HG02973 (cell line): ENCODE results near the gene DIAPH2.
"Not testable (repeated sequence)": the region's sequence is repeated elsewhere in the genome, so short reads cannot be mapped to it uniquely, and the experiment has no call there.

ENCODE experiments used
- ATAC-seq: cut with Tn5 transposase; IDR thresholded peaks from one replicate; pipeline ENCODE4 v1.9.1; 2021; ENCODE audit warnings: moderate library complexity; ENCODE audit not compliant: unreplicated experiment

Gene DIAPH2

DNA sequence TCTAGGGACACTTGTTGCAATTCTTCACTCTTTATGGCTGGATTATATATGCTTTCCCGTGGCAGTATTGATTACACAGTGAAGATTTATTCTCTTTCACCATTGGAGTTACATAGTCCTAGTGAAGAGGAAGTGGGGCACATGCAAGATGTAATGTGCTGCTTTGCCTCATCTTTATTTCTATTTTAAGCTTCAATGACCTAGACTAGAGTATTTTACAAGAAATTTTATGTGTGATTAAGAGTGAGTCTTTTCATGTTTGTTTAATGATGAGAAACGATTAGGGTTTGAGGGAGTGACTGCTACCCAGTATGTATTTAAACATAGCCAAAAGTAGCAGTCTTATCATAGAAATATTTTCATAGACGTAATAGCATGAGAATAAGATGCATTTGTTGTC lies 30.8 kb downstream of the DIAPH2 start:
- no peak for ATAC-seq

DNA sequence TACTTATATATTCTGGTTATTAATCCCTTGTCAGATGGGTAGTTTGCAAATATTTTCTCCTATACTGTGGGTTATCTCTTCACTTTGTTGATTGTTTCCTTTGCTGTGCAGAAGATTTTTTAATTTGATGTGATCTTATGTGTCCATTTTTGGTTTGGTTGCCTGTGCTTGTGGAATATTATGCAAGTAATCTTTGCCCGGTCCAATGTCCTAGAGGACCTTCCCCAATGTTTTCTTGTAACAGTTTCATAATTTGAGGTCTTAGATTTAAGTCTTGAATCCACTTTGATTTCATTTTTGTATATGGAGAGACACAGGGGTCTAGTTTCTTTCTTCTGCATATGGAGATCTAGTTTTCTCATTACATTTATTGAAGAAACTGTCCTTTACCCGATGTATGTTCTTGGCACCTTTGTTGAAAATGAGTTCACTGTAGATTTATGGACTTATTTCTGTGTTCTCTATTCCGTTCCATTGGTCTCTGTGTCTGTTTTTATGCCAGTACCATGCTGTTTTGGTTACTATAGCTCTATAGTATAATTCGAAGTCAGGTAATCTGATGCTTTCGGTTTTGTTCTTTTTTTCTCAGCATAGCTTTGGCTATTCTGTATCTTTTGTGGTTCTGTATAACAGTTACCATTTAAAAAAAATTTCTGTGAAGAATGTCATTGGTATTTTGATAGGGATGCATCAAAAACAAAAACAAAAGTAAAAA lies 34.7 kb downstream of the DIAPH2 start:
- no peak for ATAC-seq

DNA sequence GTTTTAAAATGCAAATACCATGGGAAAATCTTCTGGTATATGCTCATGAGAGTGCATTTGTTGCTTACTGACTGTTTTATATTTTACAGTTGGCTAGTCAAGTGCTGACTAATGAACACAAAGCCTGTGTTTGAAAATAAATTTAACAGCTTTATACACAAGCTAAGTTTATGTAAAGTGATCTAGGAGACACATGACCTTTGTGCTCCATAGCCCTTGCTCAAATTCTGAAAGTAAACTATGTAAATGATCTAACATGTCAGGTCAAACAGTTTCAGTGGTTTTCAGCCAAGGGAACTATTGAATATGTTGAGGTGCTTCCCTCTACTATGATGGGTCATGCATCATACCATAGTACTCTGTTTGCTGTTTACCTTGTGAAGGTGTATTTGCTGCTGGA lies 36.7 kb downstream of the DIAPH2 start:
- ATAC-seq = peak; percentile 100

DNA sequence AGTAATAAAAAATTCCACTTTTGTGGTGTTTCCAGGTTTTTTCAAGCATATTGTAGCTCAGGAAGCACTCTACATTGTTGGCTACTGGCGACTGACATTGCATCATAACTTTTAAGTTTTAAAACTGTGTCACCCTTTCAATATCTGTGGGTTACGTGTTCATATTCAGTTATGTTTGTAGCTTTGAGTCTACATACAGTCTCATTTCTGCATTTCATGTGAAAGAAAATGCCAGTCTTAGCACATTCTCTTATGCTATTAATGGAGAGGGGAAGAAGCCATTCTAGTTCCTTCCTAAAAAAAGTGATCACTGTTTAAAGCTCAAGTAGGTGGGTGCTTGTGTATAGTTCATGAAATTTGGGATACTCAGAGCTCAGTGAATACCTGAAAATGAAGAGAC lies 38.1 kb downstream of the DIAPH2 start:
- no peak for ATAC-seq

DNA sequence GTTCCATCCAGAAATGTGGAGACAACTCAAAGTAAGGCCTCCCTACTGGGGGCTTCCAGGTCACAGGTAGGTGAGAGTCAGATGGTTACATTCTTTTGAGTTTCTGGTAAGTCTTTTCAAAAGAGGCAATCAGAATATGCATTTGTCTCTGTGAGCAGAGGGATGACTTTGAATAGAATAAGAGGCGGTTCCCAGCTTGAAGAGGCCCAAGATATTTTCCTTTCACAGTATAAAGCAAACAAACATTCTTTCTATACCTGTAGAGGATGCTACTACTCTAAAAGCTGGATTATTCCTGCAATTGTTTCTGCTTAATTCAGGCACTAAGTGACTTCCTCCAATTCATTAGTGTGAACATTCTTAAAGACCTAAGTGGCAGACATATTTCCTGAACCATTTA lies 44.4 kb downstream of the DIAPH2 start:
- no peak for ATAC-seq

DNA sequence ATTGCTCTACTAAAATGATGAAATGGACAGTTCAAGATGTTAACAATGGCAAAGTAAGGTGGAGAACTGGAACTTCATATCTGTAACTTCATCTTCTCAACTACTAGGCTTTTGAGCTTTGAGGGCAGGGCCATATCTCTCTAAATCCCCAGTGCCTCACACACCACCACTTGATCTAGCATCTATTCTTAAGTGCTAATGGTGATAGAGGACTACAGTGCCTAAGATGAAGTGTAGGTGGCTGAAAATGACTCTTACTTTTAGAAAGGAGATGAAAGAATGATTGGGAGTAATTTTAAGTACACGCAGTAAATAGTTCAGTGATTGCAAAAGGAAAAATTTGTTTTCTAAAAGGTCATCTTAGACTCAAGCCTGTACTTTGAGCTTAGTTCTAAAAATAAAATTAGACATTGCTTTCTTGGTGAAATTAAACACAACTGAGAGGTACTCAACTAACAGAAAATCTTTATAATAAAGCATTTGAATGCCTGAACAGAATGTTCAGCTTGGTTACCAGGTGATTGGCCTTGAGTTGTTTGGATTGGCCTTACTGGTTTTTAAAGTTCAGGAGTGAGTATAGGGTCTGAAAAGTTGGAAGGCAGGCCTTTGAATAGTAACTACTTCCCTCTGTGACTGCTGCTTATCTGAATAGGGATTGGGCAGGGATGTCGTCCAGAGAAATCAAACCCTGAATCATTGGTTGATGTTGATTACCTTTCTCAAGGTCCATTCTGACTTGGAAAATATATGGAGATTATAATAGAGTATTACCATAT lies 45.4 kb downstream of the DIAPH2 start:
- ATAC-seq = no peak

DNA sequence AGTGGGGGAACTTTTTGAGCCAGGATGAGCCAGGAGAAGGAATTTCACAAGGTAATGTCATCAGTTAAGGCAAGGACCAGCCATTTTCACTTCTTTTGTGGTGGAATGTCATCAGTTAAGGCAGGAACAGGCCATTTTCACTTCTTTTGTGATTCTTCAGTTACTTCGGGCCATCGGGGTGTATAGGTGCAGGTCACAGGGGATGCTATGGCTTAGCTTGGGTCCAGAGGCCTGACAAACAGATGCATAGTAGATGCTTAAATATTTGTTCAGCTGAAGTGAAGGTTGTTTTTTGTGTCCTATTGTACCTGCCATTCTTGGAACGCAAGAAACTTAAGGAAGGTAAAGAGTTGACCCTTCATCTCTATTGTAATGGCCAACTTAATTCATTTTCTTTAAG lies 46.4 kb downstream of the DIAPH2 start:
- ATAC-seq = not testable (repeated sequence)

DNA sequence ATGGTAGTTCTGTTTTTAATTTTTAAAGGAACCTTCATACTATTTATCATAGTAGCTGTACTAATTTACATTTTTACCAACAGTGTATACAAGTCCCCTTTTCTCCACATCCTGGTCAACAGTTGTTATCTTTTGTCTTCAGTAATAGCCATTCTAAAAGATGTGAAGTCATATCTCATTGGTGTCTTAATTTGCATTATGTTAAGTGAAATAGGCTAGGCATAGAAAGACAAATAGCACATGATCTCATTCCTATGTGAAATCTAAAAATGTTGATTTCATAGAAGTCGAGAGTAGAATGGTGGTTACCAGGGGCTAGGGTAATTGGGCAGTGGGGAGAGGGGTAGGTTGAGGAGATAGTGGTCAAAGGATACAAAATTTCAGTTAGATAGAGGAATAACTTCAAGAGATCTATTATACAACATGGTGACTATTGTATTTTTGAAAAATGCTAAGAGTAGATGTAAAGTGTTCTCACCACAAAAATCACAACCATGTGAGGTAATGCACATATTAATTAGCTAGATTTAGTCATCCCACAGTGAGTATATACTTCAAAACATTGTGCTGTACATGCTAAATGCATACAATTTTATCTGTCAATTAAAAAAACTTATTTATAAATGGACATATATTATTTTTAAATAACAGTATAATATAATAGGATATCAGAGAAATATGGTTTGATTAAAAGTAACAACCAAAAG lies 58.9 kb downstream of the DIAPH2 start:
- no peak for ATAC-seq

DNA sequence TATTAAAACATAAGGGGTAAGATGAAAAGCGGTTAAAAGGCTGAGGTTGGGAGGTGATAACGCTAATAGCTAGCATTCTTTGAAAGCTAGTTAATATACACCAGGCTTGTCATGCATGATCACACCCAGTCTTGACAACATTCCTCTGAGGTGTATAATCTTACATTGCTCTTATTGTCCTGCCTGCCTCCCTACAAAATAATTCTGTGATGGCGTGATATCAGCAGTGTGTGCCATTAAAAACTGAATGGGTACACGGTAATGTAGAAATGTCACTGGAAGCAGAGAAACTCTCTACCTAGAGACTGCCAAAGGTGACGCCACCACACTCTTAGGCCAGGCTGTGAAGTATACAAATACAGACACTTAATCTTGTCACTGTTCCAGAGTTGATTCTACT lies 68.1 kb downstream of the DIAPH2 start:
- ATAC-seq = no peak

DNA sequence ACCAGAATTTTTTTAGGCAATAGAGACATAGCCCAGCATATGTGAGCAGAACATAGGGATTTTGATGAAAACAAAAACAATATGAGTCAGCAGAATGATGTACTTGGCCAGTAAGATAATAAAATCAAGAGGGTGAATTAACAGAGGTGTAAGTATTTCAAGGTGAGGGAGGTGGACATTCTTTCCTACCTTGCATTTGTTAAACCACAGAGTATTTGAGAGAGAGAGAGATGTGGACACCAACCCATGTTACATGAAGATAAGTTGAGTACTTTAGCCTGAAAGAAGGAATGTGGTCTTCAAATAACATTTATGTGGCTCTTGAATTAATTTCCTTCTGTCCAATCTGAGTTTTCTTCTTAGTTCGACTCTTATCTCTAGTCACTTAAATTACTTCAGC lies 68.6 kb downstream of the DIAPH2 start:
- ATAC-seq = no peak

DNA sequence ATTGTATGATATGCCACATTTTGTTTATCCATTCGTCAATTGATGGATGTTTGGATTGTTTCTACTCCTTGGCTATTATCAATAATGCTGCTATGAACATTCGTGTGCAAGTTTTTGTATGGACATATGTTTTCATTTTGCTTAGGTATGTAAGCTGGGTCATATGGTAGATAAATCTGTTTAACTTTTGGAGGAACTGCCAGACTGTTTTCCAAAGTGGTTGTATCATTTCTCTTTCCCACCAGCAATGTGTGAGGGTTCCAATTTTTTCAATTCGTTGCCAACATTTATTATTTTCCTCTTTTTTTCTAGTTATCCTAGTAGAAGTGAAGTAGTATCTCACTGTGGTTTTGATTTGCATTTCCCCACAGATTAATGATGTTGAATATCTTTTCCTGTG lies 71.8 kb downstream of the DIAPH2 start:
- ATAC-seq = no peak

DNA sequence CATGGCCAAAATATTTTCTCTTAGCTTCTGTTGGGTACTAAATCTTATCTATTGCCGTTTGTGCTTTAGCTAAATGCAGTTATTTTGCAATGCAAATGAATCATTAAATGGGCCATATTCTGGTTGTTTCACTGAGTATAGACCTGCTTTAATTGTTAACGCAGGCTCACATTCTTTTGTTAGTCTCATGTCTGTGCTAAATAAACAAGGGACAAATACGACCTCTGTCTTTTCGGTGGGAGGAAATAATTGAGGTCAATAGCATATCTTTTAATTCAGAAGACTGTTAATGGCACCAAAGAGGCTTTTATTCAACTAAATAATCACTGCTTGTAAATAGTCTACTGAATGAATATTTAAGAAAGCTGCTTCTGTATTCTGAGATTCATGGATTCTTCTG lies 76.9 kb downstream of the DIAPH2 start:
- ATAC-seq = no peak

DNA sequence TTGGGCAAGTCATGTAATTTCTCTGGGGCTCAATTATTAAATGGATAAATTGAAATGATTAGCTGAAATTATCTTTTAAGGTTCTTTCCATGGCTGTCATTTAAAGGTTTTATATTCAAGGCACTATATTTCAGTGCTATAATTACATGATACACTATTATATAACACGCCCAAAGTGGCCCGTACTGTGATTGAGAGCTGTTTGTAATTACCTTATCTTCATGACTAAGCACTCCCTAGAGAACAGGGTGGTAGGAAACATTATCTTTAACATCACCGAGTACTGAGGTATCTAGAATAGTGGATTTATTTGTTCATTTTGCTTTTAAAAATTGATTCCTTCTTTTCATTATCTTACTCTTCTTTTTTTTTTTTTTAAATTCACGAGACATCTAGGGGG lies 79.0 kb downstream of the DIAPH2 start:
- ATAC-seq = no peak

DNA sequence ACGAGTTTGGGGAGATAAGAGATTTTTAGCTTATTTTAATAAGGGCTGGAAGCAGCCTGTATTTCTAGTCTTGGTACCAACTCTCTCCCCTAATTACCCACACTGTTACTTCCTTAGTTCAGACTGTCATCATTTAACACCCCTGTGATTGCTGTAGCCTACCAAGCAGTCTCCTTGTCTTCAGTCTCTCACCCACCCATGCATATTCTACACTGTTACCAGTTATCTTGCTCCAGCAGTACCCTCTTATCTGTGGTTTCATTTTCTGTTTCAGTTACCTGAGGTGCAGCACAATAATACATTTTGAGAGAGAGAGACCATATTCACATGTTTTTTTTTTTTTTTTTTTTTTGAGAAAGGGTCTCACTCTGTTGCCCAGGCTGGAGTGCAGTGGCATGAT lies 80.2 kb downstream of the DIAPH2 start:
- ATAC-seq = no peak

DNA sequence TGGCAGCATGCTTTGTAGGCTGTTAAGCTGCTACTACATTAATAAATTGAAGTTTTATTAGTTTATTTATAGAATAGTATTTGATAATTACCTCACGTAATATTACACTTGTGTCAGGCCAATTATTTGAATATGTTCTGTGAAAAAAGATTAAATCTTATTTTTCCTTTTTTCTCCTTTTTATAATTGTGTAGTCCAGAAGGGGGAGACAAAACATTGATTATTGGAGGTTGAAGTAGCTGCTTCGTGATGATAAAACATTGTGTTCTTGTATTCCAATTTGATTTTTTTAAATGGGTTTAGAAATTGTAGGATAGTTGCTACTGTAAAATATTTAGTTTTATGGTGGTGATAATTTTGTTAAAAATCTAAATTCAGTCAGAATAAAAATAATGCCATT lies 85.7 kb downstream of the DIAPH2 start:
- no peak for ATAC-seq

DNA sequence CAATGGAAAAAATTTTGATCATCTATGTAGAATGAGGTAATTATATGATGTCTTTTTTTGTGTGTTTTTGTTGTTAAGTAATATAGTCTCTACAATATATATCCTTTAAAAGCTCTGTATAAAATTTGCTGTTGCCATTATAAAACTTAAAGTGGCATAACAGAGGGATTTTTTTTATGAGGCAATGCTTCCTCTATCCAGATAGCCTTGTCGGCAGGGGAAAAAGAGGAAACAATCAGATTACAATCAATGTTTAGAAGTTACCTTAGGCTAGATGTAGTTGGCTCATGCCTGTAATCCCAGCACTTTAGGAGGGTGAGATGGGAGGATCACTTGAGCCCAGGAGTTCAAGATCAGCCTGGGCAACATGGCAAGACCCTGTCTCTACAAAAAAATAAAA lies 86.8 kb downstream of the DIAPH2 start:
- ATAC-seq = no peak

DNA sequence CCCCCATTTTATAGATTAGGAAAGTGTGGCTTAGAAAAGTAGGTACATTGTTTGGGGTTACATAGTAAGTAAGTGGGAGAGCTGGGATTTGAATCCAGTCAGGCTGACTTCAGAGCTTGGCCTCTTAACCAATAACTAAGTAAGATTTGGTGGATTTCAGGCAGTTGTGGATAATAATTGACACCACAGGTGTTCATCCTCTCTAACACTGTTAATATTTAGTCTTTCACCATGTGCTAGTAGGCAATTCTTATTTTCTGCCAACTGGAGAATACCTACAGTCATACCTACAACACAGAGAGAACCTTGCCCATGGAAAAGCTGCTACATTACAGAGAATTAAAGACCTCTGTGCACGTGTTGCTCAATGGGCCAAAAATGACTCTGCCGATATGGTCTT lies 89.5 kb downstream of the DIAPH2 start:
- no peak for ATAC-seq

DNA sequence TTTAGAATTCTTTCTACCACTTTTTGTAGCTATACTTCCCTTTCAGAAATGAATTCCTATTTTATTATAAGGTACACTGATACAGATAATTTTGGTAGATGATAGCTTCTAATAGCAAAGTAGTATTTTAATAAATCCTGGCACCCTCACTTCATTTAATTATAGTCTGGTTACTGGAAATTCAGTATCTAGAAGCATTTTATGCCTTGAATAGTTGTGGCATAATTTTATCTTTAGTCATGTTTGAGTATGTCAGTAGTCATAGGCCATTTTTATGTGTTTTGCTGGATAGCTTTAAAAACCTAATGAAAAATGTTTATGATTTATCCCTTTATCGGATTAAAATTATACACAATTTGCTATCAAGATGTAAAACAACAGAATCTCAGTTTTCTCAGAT lies 92.3 kb downstream of the DIAPH2 start:
- no peak for ATAC-seq

DNA sequence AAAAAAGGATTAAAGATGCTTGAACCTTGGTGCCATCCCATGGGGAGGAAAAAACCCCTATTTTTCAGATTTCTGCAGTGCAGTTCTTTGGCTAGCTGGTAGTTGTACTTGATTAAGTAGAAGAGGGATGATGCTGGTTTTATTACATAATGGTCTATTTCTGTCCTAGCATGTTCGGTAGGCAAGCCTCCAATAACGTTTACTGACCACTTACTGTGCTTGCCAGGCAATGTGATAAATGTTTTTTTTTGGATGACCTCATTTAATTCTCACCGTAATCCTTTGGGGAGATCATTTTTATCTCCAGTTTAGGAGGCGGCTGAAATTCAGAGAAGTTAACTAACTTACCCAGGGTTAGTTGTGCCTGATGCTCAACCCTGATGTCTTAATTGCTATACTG lies 106.9 kb downstream of the DIAPH2 start:
- no peak for ATAC-seq

DNA sequence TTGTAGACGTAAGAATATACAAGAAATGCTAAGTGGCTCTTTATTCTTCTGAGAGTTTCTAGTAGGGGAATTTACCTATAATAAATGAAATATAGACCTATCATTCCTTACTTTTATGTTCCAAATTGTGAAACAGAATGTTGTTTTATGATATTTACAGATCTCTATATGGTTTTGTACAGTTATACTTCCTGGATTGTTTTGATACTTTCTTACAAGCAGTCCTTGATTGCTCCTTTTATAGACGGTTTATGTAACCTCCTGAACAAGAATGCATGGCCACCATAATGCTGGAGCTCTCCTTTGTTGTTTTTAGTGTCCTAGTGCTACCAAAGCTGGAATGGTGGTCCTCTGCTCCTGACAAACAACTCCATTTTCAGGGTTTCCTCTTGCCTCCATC lies 107.4 kb downstream of the DIAPH2 start:
- ATAC-seq = no peak

DNA sequence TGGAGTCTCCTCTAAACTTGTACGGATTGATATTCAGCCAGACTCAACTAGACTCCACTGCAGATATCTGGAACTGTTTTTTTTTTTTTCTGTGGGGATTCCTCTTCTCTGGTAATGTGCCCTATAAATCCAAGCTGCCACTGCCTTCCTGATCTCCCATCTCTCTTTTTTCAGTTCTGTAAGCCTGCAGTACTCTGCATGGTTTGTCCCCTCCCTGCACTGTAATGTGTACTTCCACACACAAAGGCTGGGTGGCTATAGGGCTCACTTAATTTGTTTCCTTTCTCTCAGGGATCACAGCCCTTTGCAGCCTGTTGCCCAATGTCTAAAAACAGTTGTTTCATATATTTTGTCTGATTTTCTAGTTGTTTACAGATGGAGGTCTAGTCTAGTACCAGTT lies 114.3 kb downstream of the DIAPH2 start:
- no peak for ATAC-seq

DNA sequence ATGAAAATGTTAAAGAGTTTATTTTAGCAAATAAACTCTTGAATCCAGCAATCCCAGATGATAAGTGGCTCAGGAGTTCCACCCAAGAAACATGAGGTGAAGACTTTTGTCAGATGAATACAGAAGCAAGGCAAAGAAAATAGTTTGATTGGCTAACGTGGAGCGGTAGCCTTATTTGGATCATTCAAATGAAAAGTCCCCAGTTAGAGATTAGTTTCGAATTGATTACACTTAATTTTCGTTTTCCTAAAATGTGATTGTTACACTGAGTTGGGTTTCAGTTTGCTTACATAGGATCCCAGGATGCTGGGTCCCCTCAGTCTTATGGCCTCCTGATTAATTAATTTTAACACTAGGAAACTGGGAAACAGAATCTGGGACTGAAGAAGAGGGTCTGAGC lies 122.7 kb downstream of the DIAPH2 start:
- ATAC-seq = no peak
